GM18873 (cell line): ENCODE measurements around the gene CORIN.
"Not testable (repeated sequence)": the region's sequence is repeated elsewhere in the genome, so short reads cannot be mapped to it uniquely, and the experiment has no call there.

ENCODE experiments used
- ATAC-seq: cut with Tn5 transposase; IDR thresholded peaks from one replicate; pipeline ENCODE4 v1.9.1; 2021; ENCODE audit warnings: mild to moderate bottlenecking, moderate library complexity, moderate number of reproducible peaks; ENCODE audit not compliant: unreplicated experiment, low FRiP score

CORIN gene

DNA sequence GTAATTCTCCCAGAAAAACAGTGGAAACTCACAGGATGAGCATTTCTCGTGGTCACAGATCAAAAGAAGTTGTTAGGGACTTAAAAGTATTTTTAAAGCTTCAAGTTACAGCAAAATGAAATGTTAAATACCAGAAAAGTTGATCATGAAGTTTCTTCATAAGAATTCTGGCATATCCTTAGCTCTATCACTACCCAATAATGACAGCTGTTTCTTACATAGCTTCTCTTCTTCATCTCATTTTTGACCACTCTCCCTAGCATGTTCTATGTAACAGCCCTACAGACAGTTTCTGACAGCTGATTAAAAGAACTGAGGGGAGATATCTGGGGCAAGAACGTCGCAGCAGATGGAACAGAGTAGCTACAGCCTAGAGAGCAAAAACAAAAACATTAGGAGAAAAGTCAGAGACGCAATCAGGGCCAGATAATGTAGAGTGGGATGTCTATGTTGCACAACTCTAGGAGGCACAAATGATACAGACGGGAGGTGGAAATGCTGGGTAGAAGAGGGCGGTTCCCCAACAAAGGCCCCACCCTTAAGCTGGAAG, 108.7 kb downstream of the CORIN start:
- no peak for ATAC-seq

DNA sequence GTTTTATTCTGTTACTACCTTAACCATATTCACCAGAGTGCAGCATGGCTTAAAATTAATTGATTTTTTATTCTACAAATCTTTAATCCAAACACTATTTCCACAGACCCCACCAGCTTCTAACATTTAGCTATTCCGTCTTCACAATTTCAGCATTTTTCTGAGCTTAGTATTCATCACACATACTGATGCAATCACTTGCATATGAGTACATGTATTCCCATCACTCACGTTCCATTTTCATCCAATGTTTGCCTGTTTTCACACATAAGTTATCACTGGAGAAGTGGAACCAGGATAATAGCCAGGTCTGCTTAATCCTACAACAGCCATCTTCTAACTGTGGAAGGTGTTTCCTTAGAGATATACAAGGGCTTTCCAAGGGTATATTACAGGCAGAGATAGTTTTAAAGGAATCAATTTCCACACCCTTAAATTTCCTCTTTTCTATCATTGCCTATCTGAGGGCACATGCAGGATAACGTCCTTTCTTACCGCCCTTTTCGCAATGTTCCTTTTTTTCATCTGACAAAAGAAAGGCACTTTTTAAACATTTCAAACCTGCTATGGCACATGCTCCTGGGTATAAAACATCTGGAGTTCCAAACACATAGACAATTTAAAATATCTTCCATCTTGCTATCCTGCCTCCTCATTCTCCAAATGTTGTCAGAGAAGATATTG, 115.8 kb downstream of the CORIN start:
- no peak for ATAC-seq

DNA sequence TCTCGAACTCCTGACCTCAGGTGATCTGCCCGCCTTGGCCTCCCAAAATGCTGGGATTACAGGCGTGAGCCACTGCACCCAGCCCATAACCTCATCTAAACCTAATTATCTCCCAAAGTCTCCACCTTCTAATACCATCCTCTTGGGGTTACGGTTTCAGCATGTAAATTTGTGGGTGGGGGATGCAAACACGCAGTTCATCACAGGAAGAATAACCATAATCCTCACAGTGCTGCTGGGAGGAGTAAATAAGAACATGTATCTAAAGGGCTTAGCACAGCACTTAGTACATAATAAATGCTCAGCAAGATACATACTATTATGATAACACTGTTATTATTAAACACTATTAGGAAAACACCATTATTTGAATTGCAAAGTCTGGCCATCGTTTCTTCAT, 116.4 kb downstream of the CORIN start:
- no peak for ATAC-seq

DNA sequence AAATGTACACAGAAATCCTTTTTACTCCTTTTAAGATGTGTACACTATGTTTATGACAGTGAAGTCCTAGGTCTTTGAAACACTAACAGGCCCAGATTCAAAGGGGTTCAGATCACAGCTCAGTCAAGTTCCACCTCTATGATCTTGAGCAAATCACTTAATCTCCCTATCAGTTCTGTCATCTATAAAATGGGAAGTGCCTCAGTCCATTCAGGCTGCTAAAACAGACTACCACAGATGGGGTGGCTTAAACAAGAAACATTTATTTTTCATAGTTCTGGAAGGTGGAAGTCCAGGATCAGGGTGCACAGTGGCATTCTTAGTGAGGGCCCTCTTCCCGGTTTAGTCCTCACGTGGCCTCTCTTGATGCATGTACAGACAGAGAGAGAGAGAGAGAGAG, 117.1 kb downstream of the CORIN start:
- no peak for ATAC-seq

DNA sequence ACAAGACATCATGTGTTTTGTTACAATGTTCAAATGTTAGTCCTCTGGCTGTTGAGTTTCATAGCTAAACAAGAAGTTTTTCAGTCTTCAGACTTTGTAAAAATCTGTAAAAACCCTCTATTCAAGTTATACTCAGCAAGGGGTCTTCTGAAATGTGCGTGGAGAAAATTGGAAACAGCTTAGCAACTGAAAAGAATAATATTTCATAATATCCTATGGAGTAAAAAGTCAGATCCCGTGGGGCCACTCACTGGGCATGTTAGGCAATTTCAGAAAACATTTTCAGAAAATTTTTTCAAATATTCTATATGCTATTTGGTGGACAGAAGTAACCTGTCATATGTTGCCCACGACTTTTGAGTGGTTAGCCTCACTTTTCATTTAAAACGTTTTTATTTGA, 118.3 kb downstream of the CORIN start:
- ATAC-seq, result no peak

DNA sequence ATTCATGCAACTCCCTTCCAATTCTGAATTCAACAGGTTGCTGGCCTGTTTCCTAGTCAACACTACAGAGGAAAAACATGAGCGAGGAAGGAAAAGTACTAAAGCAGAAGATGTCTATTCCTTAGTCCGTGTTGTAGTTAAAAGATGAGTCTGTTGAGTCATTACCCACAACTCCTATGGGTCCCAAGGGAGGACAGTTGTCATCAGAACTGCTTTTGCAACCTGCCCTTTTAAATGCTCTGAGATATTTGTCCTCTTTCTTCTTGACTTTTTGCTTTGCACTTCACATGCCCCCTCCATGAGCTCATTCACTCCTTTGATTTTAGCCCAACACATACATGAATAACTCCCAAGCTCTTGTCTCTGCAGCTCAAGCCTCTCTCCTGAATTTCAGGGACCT, 119.2 kb downstream of the CORIN start:
- no peak for ATAC-seq

DNA sequence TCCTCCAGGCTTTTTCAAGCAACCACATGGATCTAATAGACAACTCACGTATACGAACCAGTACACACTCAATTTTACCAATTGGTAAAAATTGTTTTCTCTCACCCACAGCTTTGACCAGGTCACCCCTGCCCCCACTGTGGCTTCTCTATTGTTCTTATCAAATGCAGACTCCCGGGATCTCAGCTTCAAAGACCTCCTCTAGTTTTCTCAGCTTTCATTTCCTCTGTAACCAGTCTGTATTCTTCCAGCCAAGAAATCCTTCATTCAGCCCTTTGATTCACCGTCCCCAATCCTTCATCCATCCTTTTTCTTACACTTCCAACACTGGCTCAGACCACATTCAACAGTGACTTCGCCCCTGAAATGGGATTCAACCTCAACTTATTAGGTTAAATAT, 120.7 kb downstream of the CORIN start:
- ATAC-seq, result no peak

DNA sequence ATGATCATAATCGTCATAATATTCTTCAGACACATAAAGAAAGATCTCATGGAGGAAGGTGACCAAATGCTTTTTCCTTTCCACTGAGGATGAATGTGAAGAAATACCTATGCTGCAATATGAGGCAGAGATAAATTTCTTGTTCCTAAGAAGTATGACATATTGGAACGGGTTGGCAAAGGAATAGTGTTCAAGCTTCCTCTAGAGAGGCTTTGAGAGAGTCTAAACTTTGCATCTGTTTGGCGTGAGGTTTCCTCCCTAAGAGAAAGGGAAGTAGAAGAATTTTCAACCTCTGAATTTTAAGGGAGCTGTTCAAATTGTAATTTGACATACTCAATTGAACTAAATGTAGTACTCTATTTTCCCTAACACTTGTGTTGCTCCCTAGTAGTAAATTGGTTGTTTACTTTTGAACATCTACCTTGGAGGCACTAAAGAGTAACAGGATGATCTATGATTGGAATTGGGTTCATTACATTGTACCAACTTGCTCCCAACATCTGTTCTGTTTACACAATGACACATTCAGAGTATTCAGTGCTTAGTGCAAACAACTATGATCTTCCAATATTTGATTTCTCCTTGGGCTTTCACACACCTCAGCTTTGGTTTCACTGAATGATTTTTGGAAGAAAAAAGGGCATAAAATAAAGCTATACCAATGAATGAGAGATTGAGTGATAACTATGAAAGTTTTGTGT, 122.0 kb downstream of the CORIN start:
- ATAC-seq, result no peak

DNA sequence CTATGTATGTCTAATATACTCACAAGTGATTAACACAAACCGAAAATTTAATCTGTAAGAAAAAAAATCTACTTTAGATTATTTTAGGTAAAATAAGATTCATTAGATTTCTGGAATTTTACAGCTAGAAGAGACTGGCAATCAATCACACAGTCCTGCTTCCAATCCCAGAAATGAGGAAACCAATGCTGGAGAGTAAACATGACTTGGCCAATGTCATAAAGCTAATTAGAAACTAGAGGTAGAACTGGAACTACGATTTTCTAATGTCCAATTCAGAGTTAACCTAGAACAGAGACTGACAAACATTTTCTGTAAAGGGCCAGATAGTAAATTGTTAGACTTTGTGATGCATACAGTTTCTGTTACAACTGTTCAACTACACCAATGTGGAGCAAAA, 123.6 kb downstream of the CORIN start:
- no peak for ATAC-seq

DNA sequence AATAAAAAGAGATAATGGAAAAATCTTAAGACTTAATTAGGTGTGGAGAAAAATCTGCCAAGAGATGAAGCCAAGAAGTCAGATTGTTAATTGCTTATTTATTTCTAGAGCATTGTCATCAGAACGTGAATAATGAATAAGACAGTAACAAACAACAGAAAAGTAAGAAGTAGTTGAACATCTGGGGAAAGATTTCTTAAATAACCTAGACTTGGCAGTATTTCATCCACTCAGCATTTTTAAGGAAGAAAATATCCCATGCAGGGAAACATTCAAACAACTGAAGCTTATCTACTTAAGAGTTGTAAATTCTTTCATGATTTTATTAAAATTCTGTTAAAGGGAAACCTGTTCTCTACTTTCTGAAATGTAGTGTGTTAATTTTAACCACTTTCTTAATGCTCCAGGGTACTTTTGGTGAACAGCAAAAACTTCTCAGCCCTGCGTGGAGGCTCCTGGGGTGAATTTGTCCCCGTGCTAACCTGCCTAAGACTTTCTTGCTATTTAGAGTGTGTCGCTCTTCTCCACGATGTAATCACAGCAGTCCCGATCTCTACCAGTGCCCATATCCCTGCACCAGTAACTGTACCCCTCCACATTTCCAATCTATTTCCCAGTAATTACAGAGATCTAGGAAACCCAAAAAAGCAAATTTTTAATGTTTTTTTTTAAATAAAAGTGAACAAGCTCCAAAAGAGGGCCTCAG, 124.6 kb downstream of the CORIN start:
- no peak for ATAC-seq

DNA sequence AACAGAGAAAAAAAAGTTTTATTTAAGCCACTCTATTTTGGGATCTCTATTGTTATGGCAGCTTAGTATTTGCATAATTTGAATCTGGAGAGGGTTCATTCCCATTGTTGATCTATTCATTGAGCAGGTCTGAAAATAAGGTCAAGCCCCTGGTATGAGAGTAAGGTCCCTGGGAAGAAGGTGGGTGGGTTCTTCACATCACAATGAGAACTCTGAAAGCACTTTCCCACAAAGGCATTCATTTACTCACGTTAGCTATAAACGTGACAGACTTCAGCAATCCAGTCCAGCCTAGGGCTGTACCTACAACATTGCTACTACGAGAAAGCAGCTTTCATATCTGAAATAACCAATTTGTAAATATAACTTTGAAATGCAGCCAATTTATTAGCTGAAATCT, 126.2 kb downstream of the CORIN start:
- ATAC-seq, result no peak

DNA sequence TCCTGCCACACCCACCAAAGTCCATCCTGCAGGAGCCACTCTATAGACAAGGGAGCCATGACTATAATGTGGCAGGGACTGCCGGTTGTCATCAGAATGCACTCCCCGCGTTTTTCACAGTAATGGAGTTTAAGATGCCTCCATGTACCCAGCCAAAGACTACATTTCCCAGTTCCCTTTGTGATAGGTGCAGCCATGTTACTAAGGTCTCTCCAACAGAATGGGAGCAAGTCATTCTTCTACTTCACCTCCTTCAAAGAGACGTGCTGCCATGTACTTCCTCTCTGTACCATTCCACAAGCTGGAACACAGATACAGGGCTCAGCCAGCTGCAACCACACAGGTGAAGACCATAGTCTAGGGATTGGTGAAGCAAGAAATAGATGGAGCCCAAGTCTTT, 126.7 kb downstream of the CORIN start:
- ATAC-seq, result no peak

DNA sequence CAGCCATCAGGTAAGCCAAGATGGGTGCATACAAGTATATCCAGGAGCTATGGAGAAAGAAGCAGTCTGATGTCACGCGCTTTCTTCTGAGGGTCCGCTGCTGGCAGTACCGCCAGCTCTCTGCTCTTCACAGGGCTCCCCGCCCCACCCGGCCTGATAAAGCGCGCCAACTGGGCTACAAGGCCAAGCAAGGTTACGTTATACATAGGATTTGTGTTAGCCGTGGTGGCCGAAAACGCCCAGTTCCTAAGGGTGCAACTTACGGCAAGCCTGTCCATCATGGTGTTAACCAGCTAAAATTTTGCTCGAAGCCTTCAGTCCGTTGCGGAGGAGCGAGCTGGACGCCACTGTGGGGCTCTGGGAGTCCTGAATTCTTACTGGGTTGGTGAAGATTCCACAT, 131.5 kb downstream of the CORIN start:
- ATAC-seq, result not testable (repeated sequence)

DNA sequence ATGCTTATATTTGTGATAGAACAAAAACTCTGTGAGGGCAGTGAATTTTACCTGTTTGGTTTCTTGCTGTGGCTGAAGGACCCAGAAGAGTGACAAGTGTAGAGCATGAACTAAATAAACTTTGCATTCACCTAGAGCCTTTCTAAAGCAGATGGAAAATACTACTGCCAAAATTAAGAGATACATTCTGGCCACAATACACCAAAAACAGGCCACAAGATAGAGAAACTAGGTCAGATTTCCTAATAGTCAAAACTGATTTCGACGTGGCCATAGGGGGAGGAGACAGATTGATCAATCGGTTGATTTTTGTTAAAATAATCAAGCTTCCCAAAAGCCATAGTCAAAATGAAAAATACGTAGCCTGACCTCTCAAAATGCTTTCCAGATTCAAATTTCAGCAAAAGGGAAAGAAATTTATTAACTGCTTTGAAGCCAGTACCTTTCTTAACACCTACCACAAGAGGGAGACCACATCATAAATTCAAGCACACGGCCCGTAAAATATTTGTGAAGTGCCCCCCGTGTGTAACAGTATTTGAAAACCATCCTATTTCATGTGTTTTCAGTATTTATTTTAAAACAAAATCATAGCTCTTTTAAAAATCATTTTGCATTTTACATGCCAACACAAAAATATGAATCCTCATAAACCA, 132.4 kb downstream of the CORIN start:
- no peak for ATAC-seq

DNA sequence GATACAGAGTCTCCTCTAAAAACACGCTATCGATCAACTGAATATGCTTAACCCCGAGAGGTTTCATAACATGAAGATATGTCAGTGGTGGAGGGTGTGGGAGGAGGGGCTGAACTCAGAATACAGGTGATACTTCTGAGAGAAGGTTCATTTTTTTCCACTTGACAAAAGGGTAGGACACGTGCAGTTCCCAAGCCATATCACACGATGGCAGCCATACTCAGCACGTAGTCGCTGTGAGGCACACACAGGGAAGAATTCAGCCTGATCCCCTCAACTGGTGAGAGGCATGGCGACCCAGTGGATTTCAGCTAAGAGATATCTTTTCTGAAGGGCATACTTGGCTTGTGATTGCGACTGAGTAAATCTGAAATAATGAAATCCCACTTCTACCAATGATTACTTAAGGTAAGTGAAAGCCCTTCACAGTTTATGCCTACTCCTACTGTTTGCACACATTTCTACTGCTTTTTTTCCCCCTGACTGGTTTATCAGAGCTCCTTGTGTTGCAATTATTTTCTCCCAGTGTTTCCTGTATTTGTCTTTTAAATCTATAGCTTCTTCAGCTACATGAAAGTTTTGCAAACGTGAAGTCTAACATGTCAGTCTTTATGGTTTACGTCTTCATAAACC, 133.1 kb downstream of the CORIN start:
- no peak for ATAC-seq

DNA sequence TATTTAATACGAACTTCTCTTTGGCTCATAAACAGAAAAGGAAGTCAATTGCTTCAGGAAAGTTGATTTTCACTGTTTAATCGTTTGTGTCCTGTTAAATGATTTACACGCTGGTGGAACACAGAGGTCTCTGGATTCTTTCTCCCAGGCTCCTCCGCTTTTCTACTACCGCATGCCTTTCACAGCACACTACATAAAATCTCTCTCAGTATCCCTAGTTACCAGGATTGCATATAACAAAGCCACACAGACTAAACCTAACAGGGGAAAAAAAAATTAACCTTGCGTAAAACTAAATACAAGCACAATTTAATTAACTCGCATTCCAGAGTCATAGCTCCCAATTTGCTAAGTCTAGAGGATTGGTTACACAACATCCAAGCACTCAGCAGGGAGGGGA, 133.9 kb downstream of the CORIN start:
- ATAC-seq, result no peak

DNA sequence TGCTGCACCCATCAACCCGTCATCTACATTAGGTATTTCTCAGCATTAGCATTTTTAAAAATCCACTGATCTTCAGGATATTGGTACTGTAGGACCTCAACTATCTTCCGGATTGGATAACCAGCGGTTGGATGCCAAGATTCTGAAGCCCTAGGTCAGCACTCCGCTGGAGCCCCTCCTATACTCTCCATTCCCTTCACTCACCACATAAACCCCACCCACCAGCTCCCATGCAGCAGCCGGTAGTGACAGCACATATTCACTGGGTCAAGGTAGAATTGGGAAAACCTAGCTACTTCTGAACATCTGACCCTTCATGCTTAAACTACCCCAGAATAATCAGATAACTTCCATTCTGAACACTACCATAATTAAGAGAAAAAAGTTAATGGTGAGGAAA, 134.9 kb downstream of the CORIN start:
- ATAC-seq, result no peak

DNA sequence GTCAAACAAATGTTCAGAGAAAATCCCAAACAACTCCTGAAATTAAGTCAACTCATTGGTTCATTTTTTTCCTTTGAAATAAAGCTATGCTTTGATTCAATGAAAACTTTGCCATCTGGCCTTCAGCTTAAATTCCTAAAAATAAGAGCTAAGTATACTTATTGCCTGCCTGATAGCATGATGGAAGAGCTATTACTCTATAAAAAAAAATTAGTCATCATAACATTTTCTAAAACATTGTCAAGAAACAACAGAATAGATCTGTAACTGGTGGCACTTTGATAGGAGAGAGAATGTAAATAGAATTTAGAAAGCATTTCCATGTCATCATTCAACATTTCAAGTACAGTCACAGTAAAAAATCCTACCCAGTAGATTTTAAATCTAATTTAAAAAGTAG, 136.6 kb downstream of the CORIN start:
- no peak for ATAC-seq

DNA sequence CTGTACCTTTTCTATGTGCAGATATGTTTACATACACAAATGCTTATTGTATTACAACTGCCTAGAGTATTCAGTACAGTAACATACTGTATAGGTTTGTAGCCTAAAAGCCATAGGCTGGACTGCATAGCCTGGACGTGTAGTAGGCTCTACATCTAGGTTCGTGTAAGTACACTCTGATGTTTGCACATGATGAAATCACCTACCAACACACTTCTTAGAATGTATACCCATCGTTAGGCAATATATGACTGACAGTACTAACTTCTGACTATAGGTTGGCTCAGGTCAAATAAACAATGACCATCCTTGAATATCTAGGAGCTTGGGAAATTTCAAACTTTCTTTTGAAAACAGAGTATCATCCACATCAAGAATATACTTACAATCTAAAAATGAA, 139.0 kb downstream of the CORIN start:
- no peak for ATAC-seq

DNA sequence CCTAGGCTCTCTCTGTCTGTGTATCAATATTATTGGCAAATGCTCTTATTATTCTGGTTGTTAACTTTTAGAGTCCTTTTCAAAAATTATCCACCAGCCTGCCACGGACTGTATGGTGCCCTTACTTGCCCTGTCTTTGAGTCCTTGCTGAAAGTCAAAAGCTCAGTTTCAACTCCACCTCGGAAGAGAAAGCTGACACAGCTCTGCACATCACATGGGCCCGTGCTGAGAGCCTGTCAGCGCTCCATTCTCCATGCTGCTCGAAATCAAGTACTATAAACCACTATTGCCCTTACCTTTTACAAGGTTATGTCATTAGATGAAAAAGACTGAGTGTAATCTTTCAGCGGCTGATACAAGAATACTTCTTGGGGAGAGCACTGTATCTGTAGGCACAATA, 141.0 kb downstream of the CORIN start:
- ATAC-seq, result no peak

DNA sequence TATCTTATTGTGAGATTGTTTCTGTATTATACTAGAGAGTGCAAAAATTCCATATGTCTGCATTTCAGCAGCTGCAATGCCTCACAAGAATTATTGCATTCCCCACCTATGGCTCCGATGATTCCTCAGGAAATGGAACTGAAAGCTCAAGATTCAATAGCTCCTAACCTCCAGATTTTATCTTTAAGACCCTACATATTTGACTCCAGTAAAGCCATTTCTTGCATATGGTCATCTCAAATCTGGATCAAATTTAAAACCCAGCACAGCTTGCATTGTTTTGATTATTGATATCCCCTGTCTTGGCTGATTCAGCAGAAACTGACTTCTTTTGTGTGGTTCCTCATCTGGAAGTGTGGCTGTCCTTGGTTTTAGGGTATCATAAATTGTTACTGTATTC, 142.6 kb downstream of the CORIN start:
- no peak for ATAC-seq
